HG02678 (cell line): ENCODE data around the gene SBF1.
"Not testable (repeated sequence)": the region's sequence is repeated elsewhere in the genome, so short reads cannot be mapped to it uniquely, and the experiment has no call there.

ENCODE experiments used
- ATAC-seq: cut with Tn5 transposase; IDR thresholded peaks from one replicate; pipeline ENCODE4 v1.9.1; 2021; ENCODE audit warnings: mild to moderate bottlenecking, moderate library complexity; ENCODE audit not compliant: unreplicated experiment

SBF1 gene

DNA sequence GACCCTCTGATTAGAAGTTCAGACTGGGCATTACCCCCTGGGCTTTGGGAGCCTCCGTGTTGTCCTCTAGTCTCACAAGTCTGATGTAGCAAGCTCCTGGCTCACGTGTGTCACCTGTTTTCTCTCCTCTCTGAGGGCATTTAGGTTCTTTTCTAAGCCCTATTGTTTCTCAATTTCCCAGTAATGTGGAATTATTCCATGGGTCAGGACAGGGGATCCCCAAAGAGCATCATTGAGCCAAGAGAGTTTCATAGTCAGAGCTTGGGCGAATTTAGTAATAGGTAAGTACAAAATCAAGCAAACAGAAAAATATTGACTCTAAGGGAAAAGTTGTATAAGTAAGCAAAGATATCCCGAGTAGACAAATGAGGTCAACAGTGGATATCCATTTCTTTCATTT lies 74.4 kb downstream of the SBF1 start:
- ATAC-seq: no peak

DNA sequence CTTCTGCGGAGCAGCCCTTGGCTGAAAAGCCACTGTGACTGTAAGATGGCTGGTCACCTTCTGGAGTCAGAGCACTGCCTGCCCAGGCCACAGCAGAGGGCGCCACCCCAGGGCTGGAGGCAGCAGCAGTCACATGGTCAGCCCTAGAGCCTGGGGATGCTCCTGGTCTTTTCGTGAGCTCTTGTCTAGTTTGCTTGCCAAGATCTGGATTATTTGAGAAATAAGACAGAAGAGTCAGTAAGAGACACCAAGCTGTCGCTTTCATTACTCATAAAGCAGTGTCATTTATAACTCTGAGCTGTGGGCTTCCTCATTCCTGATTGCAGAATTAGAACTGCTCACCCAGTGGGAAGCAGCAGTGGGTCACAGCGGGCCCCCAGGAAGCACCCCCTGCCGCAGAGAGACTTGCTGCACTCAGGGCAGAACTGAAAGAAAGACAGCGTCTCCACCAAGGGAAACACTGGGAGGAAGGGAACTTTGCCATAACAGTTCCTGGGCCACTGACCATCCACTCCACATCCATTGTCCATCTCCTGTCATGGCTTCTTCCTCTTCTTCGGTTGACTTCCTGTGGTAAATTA lies 75.0 kb downstream of the SBF1 start:
- no peak for ATAC-seq

DNA sequence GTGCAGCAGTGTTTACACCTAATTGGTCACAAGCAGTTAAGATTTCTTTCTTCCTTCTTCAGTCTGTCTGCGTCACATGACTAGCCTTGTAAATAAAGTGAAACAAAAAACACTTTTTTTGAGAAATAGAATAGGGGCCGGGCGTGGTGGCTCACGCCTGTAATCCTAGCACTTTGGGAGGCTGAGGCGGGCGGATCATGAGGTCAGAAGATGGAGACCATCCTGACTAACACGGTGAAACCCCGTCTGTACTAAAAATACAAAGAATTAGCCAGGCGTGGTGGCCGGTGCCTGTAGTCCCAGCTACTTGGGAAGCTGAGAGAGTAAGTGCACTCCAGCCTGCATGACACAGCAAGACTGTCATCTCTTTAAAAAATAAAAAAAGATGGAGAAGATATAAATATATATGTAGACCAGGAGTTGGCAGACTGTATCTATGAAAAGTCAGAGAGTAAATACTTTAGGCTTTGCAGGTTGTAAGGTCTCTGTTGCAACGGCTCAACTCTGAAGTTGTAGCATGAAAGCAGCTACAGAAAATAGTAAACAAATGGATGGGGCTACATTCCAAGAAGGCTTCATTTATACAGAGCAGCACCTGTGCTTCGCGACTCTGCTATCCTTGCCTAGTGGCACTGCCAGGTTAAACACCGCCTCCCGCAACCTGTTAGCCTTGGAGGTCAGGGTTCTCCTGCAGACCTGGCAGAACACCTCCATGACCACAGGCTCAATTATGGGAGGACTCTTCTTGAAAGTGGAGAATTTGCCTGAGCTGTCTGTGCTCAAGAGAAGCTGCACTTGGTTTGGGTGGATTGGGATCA lies 75.8 kb downstream of the SBF1 start:
- ATAC-seq: no peak

DNA sequence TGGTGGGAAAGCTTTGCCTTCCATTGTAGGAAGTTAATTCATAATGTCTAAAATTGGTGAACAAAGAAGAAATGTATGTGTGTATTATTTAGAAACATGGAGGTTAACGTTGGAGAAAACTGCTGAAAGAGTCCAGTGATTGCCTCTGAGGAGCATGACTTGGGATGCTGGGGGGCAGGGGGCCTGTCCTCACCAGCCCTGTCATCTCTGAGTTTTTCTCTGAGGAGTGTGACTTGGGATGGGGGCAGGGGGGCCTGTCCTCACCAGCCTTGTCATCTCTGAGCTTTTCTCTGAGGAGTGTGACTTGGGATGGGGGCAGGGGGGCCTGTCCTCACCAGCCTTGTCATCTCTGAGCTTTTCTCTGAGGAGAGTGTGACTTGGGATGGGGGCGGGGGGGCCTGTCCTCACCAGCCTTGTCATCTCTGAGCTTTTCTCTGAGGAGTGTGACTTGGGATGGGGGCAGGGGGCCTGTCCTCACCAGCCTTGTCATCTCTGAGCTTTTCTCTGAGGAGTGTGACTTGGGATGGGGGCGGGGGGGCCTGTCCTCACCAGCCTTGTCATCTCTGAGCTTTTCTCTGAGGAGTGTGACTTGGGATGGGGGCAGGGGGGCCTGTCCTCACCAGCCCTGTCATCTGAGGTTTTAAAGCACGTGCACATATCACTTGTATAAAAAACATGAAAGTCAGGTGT lies 77.3 kb downstream of the SBF1 start:
- ATAC-seq: not testable (repeated sequence)

DNA sequence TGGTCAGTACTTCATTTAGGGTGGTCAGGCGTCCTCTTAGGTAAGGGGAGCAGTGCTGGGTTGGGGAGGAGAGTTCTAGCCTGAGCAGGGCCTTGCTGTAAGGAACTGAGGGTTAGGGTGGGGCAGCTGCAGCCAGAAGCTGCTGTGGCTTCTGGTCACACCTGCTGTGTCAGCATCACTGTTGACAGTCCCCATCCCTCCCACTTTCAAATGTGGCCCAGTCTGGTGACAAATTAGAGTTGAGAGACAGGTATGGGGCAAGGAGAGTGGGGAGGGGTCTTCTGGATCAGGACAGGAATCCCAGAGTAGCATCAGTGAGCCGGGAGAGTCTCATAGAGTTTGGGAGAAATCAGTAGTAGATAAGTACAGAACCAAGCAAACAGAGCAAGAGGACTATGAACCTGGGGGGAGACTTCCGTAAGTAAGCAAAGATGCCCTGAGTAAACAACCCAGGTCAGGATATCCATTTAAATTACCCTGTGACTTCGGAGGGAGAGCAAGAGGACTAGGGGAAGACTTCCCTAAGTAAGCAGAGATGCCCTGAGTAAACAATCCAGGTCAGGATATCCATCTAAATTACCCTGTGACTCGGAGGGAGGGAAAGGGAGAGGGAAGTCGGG lies 78.0 kb downstream of the SBF1 start:
- ATAC-seq: no peak
